A673 (cell line): Measurements from ENCODE around the gene TNKS2. TPM values are rescaled to one million over a fixed set of nuclear protein-coding genes. Genes with fewer than 3 reads are reported as not detected.

ENCODE experiments used
- BruUV-seq: library from RNA; stranded (reverse); fragments of 400-500 nt; replicated peaks from 2 replicates; lab custom pipeline; 2021; lab: Mats Ljungman, UMichigan
- CTCF ChIA-PET: fragments of 300-600 bp; sonication (Branson Sonifier 250); formaldehyde crosslinking; loops from one replicate; lab custom pipeline; 2022; ENCODE audit warnings: antibody characterized with exemption; lab: Charles Lee
- POLR2A ChIA-PET: fragments of 300-600 bp; sonication (Branson Sonifier 250); formaldehyde crosslinking; loops from one replicate; lab custom pipeline; 2022; ENCODE audit warnings: antibody characterized with exemption; ENCODE audit not compliant: low non-redundant PET; lab: Charles Lee
- DNase-seq: peaks from one replicate; pipeline ENCODE4 v3.0.0-alpha.2; 2015; ENCODE audit warnings: low spot score
- H3K27ac ChIP-seq: fragments of 200-600 bp; sonication (generic); 2 replicates; pipeline ENCODE4 v1.5.1; 2016; ENCODE audit warnings: mixed run types, low read depth, mild to moderate bottlenecking, mixed read lengths, antibody characterized with exemption, low read length; ENCODE audit not compliant: poor library complexity, severe bottlenecking
- H3K27me3 ChIP-seq: fragments of 200-600 bp; sonication (generic); replicated peaks from 2 replicates; pipeline ENCODE4 v1.6.1; 2017; ENCODE audit warnings: mixed run types, low read depth, mild to moderate bottlenecking, mixed read lengths, antibody characterized with exemption, low read length; ENCODE audit not compliant: insufficient read depth, poor library complexity
- H3K36me3 ChIP-seq: fragments of 200-600 bp; sonication (generic); 2 replicates; pipeline ENCODE4 v1.6.1; 2016; ENCODE audit warnings: mixed run types, mild to moderate bottlenecking, mixed read lengths, antibody characterized with exemption, low read length; ENCODE audit not compliant: insufficient read depth, poor library complexity, severe bottlenecking
- H3K4me1 ChIP-seq: fragments of 200-600 bp; sonication (generic); 2 replicates; pipeline ENCODE4 v1.6.1; 2017; ENCODE audit warnings: mixed run types, mild to moderate bottlenecking, mixed read lengths, antibody characterized with exemption, low read length; ENCODE audit not compliant: insufficient read depth, poor library complexity, severe bottlenecking
- H3K4me3 ChIP-seq: fragments of 200-600 bp; sonication (generic); 2 replicates; pipeline ENCODE4 v1.5.1; 2016; ENCODE audit warnings: low read depth, mixed run types, mild to moderate bottlenecking, mixed read lengths, low read length; ENCODE audit not compliant: poor library complexity, severe bottlenecking
- H3K9me3 ChIP-seq: fragments of 200-600 bp; sonication (generic); 2 replicates; pipeline ENCODE4 v1.6.1; 2016; ENCODE audit warnings: mixed run types, low read depth, mild to moderate bottlenecking, mixed read lengths, antibody characterized with exemption, low read length; ENCODE audit not compliant: poor library complexity, severe bottlenecking
- EZH2 ChIP-seq: fragments of 200-600 bp; sonication (generic); IDR thresholded peaks from 2 replicates; pipeline ENCODE4 v1.6.1; 2017; ENCODE audit warnings: borderline replicate concordance, low read depth, mild to moderate bottlenecking, mixed read lengths, antibody characterized with exemption, low read length; ENCODE audit not compliant: poor library complexity, severe bottlenecking
- intact Hi-C: fragments of 100-400 bp; cut with micrococcal nuclease; formaldehyde crosslinking; loops from one replicate; pipeline ENCODE4 v1.10.0; 2022; ENCODE audit not compliant: unreplicated experiment
- total RNA-seq: library from RNA; stranded (reverse); gene quantifications from 2 replicates; pipeline ENCODE4 v1.2.3, GENCODE V29; 2021
- TF ChIP-seq, protein P1 (sequence below): fragments of 300-800, 200-600 bp; sonication (generic); conservative IDR thresholded peaks from 2 replicates; pipeline ENCODE4 v1.5.1; 2017; ENCODE audit warnings: low read depth, mild to moderate bottlenecking, antibody characterized with exemption, low read length, moderate library complexity, mixed read lengths

TNKS2 gene
- total RNA-seq, 1 experiment from 2014 or later = 39.4 TPM

- ChIA-PET POLR2A (no interaction called here), CTCF (no interaction called here)
- Histone ChIP-seq H3K36me3 (no peaks in the 10 kb centered on the region), H3K9me3 (no peaks in the 10 kb centered on the region), H3K4me1 (no peaks in the 10 kb centered on the region), H3K4me3 (no peak overlapping the region), H3K27me3 (no peaks in the 10 kb centered on the region), H3K27ac (no peak overlapping the region)
- intact Hi-C loops = loop anchor here (10.0 kb wide), 1 partner anchor 672 kb away; no protein-coding TSS in a partner anchor
- no peak for DNase-seq
- no TSS peak for BruUV-seq
- no peak for TF ChIP-seq EZH2
- TF ChIP-seq, protein P1, sequence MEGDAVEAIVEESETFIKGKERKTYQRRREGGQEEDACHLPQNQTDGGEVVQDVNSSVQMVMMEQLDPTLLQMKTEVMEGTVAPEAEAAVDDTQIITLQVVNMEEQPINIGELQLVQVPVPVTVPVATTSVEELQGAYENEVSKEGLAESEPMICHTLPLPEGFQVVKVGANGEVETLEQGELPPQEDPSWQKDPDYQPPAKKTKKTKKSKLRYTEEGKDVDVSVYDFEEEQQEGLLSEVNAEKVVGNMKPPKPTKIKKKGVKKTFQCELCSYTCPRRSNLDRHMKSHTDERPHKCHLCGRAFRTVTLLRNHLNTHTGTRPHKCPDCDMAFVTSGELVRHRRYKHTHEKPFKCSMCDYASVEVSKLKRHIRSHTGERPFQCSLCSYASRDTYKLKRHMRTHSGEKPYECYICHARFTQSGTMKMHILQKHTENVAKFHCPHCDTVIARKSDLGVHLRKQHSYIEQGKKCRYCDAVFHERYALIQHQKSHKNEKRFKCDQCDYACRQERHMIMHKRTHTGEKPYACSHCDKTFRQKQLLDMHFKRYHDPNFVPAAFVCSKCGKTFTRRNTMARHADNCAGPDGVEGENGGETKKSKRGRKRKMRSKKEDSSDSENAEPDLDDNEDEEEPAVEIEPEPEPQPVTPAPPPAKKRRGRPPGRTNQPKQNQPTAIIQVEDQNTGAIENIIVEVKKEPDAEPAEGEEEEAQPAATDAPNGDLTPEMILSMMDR = no peak
Observed at GRCh38 chr10:91762878-91763277, 35.3 kb upstream of the TNKS2 start.

DNA sequence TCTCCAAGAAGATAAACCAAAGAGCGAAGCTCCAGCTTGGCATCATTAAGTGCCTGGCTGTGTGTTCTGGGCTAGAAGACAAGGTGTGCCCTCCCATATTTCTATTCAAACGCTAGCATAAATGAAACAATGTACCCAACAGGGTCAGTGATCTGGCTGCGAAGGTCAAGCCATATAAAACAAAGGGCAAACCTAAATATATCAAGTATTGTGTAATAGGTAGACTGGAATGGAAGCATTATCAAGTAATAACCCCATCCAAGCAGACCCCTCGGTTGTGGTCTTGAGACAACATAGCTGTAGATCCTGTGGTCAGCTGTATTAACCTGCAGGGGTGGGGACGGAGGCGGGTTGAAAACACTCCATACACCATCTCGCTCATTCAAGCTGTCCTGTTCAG is 31.6 kb upstream of the TNKS2 start:
- CTCF ChIA-PET = no interaction called here
- POLR2A ChIA-PET = no interaction called here
- TF ChIP-seq, protein P1 = no peak
- no peak for TF ChIP-seq EZH2
- no TSS peak for BruUV-seq
- Histone ChIP-seq H3K4me1 (no peaks in the 10 kb centered on the region), H3K4me3 (no peak overlapping the region), H3K27ac (no peak overlapping the region), H3K27me3 (no peaks in the 10 kb centered on the region), H3K36me3 (no peaks in the 10 kb centered on the region), H3K9me3 (no peaks in the 10 kb centered on the region)
- intact Hi-C loops = loop anchor here (10.0 kb wide), 1 partner anchor 668 kb away; no protein-coding TSS in a partner anchor
- DNase-seq = no peak

- intact Hi-C loops = loop anchor here (10.0 kb wide), 1 partner anchor 667 kb away; no protein-coding TSS in a partner anchor
- POLR2A ChIA-PET = no interaction called here
- BruUV-seq = no TSS peak
- Histone ChIP-seq H3K27ac (no peak overlapping the region), H3K36me3 (no peaks in the 10 kb centered on the region), H3K4me1 (no peaks in the 10 kb centered on the region), H3K27me3 (no peaks in the 10 kb centered on the region), H3K4me3 (no peak overlapping the region), H3K9me3 (no peaks in the 10 kb centered on the region)
- TF ChIP-seq, protein P1 = no peak
- no peak for TF ChIP-seq EZH2
- DNase-seq = no peak
- CTCF ChIA-PET = no interaction called here
Observed at GRCh38 chr10:91768123-91768522, 30.1 kb upstream of the TNKS2 start.
